ENCODE data around the gene SAMD1. TPM values are rescaled to one million over a fixed set of nuclear protein-coding genes. Genes with fewer than 3 reads are reported as not detected.

SAMD1 gene
- total RNA-seq, 3 donors from 2014 or later: 10.8 to 15.4 (median 14.2) TPM

DNA sequence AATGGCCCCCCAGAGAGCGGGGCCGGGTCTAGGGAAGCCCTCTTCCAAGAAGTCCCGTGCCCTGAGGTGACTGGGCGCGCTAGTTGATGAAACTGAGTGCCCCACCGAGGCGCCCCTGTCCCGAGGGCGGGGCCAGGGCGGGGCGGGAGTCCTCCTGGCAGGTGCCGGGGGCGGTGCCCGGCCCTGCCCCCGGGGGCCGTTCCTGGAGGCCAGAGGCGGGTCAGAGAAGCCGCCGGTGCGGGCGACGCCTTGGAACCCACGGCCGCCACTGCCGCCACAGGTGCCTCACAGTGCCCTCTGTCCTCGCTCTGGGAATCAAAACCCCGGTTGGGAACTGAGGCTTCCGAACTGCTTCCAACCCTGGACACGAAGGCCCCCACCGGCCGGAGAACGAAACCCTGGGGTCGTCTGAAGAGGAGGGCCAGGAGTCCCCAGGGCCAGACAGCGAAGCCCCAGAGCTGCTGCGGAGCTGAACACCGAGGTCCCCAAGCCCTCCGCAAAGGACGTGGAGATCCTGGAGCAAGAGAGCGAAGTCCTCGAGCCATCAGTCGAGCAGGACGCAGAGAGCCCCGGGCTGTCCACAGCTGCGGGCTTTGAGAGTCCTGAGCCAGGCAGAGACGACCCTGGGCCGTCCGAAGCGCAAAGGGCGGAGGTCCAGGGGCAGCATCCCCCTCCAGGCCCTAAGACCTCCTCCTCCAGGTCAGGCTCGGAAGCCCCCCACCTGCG, 17.9 kb downstream of the SAMD1 start, which contains the start of gene MISP3:
TSS of gene MISP3 (plus strand) at position 252 of the 726 bp plus-strand sequence. CDS start 524 bp downstream, outside the sequence.
- H3K27me3 ChIP-seq: no peaks in the 10 kb centered on the region
- H3K9me3 ChIP-seq: no peaks in the 10 kb centered on the region
- H3K27ac ChIP-seq: peak within 1 kb of the TSS; percentile 86 to 93
- H3K4me1 ChIP-seq: no peaks in the 10 kb centered on the region
- TF ChIP-seq, protein P1, sequence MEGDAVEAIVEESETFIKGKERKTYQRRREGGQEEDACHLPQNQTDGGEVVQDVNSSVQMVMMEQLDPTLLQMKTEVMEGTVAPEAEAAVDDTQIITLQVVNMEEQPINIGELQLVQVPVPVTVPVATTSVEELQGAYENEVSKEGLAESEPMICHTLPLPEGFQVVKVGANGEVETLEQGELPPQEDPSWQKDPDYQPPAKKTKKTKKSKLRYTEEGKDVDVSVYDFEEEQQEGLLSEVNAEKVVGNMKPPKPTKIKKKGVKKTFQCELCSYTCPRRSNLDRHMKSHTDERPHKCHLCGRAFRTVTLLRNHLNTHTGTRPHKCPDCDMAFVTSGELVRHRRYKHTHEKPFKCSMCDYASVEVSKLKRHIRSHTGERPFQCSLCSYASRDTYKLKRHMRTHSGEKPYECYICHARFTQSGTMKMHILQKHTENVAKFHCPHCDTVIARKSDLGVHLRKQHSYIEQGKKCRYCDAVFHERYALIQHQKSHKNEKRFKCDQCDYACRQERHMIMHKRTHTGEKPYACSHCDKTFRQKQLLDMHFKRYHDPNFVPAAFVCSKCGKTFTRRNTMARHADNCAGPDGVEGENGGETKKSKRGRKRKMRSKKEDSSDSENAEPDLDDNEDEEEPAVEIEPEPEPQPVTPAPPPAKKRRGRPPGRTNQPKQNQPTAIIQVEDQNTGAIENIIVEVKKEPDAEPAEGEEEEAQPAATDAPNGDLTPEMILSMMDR (IDR thresholded peaks at IDR 0.05): peak in 1 of 3 donors; percentile 20
- TF ChIP-seq POLR2A (IDR thresholded peaks at IDR 0.05): no peak
- TF ChIP-seq POLR2AphosphoS5 (IDR thresholded peaks at IDR 0.05): no peak
- no peaks in the 10 kb centered on the region for H3K36me3 ChIP-seq
- peak within 1 kb of the TSS; percentile 63 to 73 (median 71) for H3K4me3 ChIP-seq
- intact Hi-C loops (cut with DNase I; ENCODE audit: low total_unique reads): loop anchor here (10.0 kb wide), 1 partner anchor 188 kb away; no protein-coding TSS in a partner anchor
- no peak for DNase-seq (ENCODE audit: low spot score in 2 of 2)

DNA sequence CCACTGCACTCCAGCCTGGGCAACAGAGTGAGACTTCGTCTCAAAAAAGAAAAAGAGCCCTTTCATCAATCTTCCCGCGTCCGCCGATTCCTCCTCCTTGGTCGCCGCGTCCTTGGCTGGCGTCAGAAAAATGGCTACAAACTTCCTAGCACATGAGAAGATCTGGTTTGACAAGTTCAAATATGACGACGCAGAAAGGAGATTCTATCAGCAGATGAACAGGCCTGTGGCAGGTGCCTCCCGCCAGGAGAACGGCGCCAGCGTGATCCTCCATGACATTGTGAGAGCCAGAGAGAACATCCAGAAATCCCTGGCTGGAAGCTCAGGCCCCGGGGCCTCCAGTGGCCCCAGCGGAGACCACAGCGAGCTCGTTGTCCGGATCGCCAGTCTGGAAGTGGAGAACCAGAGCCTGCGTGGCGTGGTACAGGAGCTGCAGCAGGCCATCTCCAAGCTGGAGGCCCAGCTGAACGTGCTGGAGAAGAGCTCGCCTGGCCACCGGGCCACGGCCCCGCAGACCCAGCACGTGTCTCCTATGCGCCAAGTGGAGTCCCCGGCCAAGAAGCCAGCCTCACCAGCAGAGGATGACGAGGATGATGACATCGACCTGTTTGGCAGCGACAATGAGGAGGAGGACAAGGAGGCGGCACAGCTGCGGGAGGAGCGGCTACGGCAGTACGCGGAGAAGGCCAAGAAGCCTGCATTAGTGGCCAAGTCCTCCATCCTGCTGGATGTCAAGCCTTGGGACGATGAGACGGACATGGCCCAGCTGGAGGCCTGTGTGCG, 20.1 kb downstream of the SAMD1 start:
- H3K9me3 ChIP-seq: no peaks in the 10 kb centered on the region
- no peak overlapping the region for H3K4me3 ChIP-seq
- no peaks in the 10 kb centered on the region for H3K27me3 ChIP-seq
- no peaks in the 10 kb centered on the region for H3K36me3 ChIP-seq
- H3K27ac ChIP-seq: peak overlapping the region; percentile 73 to 81
- intact Hi-C loops (cut with DNase I; ENCODE audit: low total_unique reads): loop anchor here (1.0 to 10.0 kb wide), 2 partner anchors 50 to 186 kb away; no protein-coding TSS in a partner anchor
- H3K4me1 ChIP-seq: no peaks in the 10 kb centered on the region
- DNase-seq (ENCODE audit: low spot score in 2 of 2): no peak
- TF ChIP-seq, protein P1 (IDR thresholded peaks at IDR 0.05): no peak
- TF ChIP-seq POLR2A (IDR thresholded peaks at IDR 0.05) (no peak), POLR2AphosphoS5 (IDR thresholded peaks at IDR 0.05) (no peak)

DNA sequence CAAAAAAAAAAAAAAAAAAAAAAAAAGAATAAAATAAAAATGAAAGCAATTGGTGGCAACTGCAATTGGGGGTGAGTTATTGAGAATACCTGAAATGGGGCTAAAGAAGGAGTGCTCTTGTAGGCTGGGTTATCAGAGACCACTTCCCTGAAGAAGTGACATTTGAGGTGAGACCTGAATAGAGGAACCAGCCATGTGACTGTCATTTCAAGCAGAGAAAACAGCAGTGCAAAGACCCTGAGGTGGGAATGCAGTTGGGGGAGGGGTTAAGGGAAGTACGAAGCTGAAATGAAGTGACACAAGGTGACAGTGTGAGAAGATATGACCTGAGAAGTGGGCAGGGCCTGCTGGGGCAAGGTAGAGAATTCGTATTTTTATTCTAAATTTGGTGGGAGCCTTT, 24.4 kb downstream of the SAMD1 start:
- Histone ChIP-seq H3K9me3 (no peaks in the 10 kb centered on the region), H3K4me1 (peaks cover 0 to 4% of the 10 kb centered on the region in 2 donors), H3K36me3 (no peaks in the 10 kb centered on the region), H3K27me3 (no peaks in the 10 kb centered on the region), H3K27ac (no peak overlapping the region), H3K4me3 (no peak overlapping the region)
- DNase-seq (ENCODE audit: low spot score in 2 of 2): no peak
- intact Hi-C loops (cut with DNase I; ENCODE audit: low total_unique reads): no loop called here
- TF ChIP-seq, protein P1 (IDR thresholded peaks at IDR 0.05): no peak
- TF ChIP-seq POLR2AphosphoS5 (IDR thresholded peaks at IDR 0.05): no peak
- no peak for TF ChIP-seq POLR2A (IDR thresholded peaks at IDR 0.05)

DNA sequence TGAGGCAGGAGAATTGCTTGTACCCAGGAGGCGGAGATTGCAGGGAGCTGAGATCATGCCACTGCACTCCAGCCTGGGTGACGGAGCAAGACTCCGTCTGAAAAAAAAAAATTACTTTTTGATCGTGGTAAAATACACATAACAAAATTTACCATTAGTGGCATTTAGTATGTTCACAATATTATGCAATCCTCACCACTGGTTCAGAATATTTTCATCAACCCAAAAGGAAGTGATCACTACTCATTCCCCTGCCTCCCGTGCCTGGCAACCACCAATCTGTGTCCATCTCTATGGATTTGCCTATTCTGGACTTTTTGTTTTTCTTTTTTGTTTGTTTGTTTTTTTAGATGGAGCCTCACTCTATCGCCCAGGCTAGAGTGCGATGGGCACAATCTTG, 27.4 kb downstream of the SAMD1 start:
- TF ChIP-seq POLR2A (IDR thresholded peaks at IDR 0.05) (no peak), POLR2AphosphoS5 (IDR thresholded peaks at IDR 0.05) (no peak)
- TF ChIP-seq, protein P1 (IDR thresholded peaks at IDR 0.05): no peak
- no peak for DNase-seq (ENCODE audit: low spot score in 2 of 2)
- no peaks in the 10 kb centered on the region for H3K27me3 ChIP-seq
- intact Hi-C loops (cut with DNase I; ENCODE audit: low total_unique reads): no loop called here
- no peaks in the 10 kb centered on the region for H3K36me3 ChIP-seq
- H3K4me1 ChIP-seq: peaks cover 2 to 4% of the 10 kb centered on the region in 2 donors
- no peaks in the 10 kb centered on the region for H3K9me3 ChIP-seq
- no peak overlapping the region for H3K4me3 ChIP-seq
- no peak overlapping the region for H3K27ac ChIP-seq

DNA sequence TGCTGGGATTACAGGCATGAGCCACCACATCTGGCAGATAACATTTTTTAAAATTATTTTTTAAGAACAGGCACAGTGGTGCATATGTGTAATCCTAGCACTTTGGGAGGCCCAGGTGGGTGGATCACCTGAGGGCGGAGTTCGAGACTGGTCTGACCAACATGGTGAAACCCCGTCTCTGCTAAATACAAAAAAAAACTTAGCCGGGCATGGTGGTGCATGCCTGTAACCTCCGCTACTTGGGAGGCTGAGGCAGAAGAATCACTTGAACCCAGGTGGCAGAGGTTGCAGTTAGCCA, 28.0 kb downstream of the SAMD1 start:
- TF ChIP-seq POLR2A (IDR thresholded peaks at IDR 0.05) (no peak), POLR2AphosphoS5 (IDR thresholded peaks at IDR 0.05) (no peak)
- TF ChIP-seq, protein P1 (IDR thresholded peaks at IDR 0.05): no peak
- Histone ChIP-seq H3K36me3 (no peaks in the 10 kb centered on the region), H3K27me3 (no peaks in the 10 kb centered on the region), H3K27ac (no peak overlapping the region), H3K4me3 (no peak overlapping the region), H3K4me1 (peaks cover 6 to 9% of the 10 kb centered on the region in 2 donors), H3K9me3 (no peaks in the 10 kb centered on the region)
- DNase-seq (ENCODE audit: low spot score in 2 of 2): no peak
- intact Hi-C loops (cut with DNase I; ENCODE audit: low total_unique reads): no loop called here

Data from breast epithelium (tissue), 4 donors.